ENCODE results near the gene ACO2. TPM values are rescaled to one million over a fixed set of nuclear protein-coding genes. Genes with fewer than 3 reads are reported as not detected.
"Not testable (repeated sequence)": the region's sequence is repeated elsewhere in the genome, so short reads cannot be mapped to it uniquely, and the experiment has no call there.

Gene ACO2
- total RNA-seq, 6 experiments from 2014 or later, result 72.3 to 87.4 (median 78.7) TPM

GRCh38 chr22:41446639-41447434 is 22.1 kb upstream of the ACO2 start, which contains the start of gene TOB2:
TOB2 (minus strand) TSS chr22:41446801; CDS start chr22:41437345, 9,456 bp downstream.
- H3K27me3 Mint-ChIP-seq (ENCODE audit: insufficient read depth), result peaks cover 13% of the 10 kb centered on the region; the same call in 1 of the 2 replicates
- H3K4me1 Mint-ChIP-seq (ENCODE audit: low read depth), result peaks cover 23% of the 10 kb centered on the region
- no peaks in the 10 kb centered on the region for H3K9me3 Mint-ChIP-seq
- DNase-seq, result peak; percentile 92
- TF ChIP-seq CTCF (IDR thresholded peaks at IDR 0.05), result no peak
- peak within 1 kb of the TSS; percentile 97 for H3K27ac Mint-ChIP-seq
- peak within 1 kb of the TSS; percentile 99 for H3K4me3 Mint-ChIP-seq
- H3K36me3 Mint-ChIP-seq (ENCODE audit: low read depth), result peaks cover 23% of the 10 kb centered on the region

GRCh38 chr22:41447435-41448188 is 21.3 kb upstream of the ACO2 start:
- H3K4me3 Mint-ChIP-seq, result peak overlapping the region; percentile 99
- TF ChIP-seq CTCF (IDR thresholded peaks at IDR 0.05), result no peak
- peak overlapping the region; percentile 97 for H3K27ac Mint-ChIP-seq
- peaks cover 23% of the 10 kb centered on the region for H3K36me3 Mint-ChIP-seq (ENCODE audit: low read depth)
- H3K27me3 Mint-ChIP-seq (ENCODE audit: insufficient read depth), result peaks cover 15% of the 10 kb centered on the region
- no peaks in the 10 kb centered on the region for H3K9me3 Mint-ChIP-seq
- peaks cover 17% of the 10 kb centered on the region for H3K4me1 Mint-ChIP-seq (ENCODE audit: low read depth)
- DNase-seq, result peak; percentile 36

- Mint-ChIP-seq H3K4me1 (ENCODE audit: low read depth) (peaks cover 13% of the 10 kb centered on the region), H3K9me3 (no peaks in the 10 kb centered on the region)
Observed at GRCh38 chr22:41448189-41448808, 20.6 kb upstream of the ACO2 start.

GRCh38 chr22:41458161-41458728 is 10.7 kb upstream of the ACO2 start:
- Mint-ChIP-seq H3K4me3 (no peak overlapping the region), H3K4me1 (ENCODE audit: low read depth) (peaks cover 9% of the 10 kb centered on the region), H3K36me3 (ENCODE audit: low read depth) (peaks cover 17% of the 10 kb centered on the region), H3K9me3 (no peaks in the 10 kb centered on the region), H3K27me3 (ENCODE audit: insufficient read depth) (no peaks in the 10 kb centered on the region; the same call in none of the 2 replicates), H3K27ac (no peak overlapping the region)
- no peak for TF ChIP-seq CTCF (IDR thresholded peaks at IDR 0.05)
- DNase-seq, result no peak

More at GRCh38 chr22:41448189-41448808, 20.6 kb upstream of the ACO2 start:
- TF ChIP-seq CTCF (IDR thresholded peaks at IDR 0.05), result no peak
- Mint-ChIP-seq H3K27me3 (ENCODE audit: insufficient read depth) (peaks cover 15% of the 10 kb centered on the region), H3K4me3 (peak overlapping the region; percentile 99), H3K36me3 (ENCODE audit: low read depth) (peaks cover 23% of the 10 kb centered on the region), H3K27ac (peak overlapping the region; percentile 97)
- DNase-seq, result peak; percentile 99

GRCh38 chr22:41459431-41459830 is 9.5 kb upstream of the ACO2 start:
- no peaks in the 10 kb centered on the region for H3K9me3 Mint-ChIP-seq
- peaks cover 6% of the 10 kb centered on the region; the same call in 1 of the 2 replicates for H3K4me1 Mint-ChIP-seq (ENCODE audit: low read depth)
- H3K27me3 Mint-ChIP-seq (ENCODE audit: insufficient read depth), result no peaks in the 10 kb centered on the region; the same call in 1 of the 2 replicates
- peaks cover 23% of the 10 kb centered on the region for H3K36me3 Mint-ChIP-seq (ENCODE audit: low read depth)
- no peak for TF ChIP-seq CTCF (IDR thresholded peaks at IDR 0.05)
- no peak for DNase-seq
- H3K4me3 Mint-ChIP-seq, result no peak overlapping the region
- no peak overlapping the region for H3K27ac Mint-ChIP-seq

GRCh38 chr22:41460071-41460470 is 8.8 kb upstream of the ACO2 start:
- not testable (repeated sequence) for H3K27ac Mint-ChIP-seq; H3K4me3 Mint-ChIP-seq; H3K27me3 Mint-ChIP-seq (ENCODE audit: insufficient read depth); H3K4me1 Mint-ChIP-seq (ENCODE audit: low read depth); DNase-seq; H3K9me3 Mint-ChIP-seq
- H3K36me3 Mint-ChIP-seq (ENCODE audit: low read depth), result peaks cover 28% of the 10 kb centered on the region

Measured in HFFc6 (cell line).